SHP77 (cell line): ENCODE data around the gene EPB41L4B.
"Not testable (repeated sequence)": the region's sequence is repeated elsewhere in the genome, so short reads cannot be mapped to it uniquely, and the experiment has no call there.

ENCODE experiments used
- DNase-seq, 2 experiments: peaks; one replicate each; lab custom pipeline; 2025; lab: John Stamatoyannopoulos, UW

EPB41L4B gene

DNA sequence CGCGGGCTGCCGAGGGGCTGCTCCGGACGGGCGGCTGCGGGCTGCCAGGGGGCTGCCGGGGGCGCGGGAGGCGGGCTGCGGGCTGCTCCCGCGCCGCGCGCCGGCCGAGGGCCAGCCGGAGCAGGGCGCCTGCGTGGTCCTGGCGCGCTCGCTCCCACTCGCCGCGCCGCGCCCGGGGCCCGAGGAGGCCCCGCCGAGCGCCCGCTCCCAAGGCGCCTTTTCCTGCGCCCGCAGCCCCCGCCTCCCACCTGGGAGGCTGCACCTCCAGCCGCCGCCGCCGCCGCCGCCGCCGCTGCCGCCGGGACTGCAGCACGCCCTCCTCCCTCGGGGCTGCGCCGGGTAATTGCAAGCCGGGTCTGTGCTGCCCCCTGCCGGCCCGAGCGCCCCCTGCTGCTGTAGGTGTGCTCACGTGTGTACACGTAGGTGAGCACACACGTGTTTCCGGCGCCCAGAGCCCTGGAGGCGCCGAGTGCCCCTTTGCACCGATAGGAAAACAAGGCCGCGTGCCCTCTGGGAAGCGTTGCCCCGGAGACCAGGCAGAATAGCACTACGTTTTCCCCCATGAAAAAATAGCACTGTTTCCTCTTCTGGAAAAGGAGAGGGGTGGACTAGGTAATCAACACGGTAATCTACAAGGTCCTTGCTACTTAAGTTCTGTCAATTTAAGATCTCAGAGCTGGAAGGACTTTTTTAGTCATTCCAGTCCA lies at the start of gene EPB41L4B:
Gene EPB41L4B (minus strand): TSS at position 318 of the 707 bp plus-strand sequence. CDS start 613 bp downstream, outside the sequence.
- DNase-seq, result peak; percentile 86 to 91

DNA sequence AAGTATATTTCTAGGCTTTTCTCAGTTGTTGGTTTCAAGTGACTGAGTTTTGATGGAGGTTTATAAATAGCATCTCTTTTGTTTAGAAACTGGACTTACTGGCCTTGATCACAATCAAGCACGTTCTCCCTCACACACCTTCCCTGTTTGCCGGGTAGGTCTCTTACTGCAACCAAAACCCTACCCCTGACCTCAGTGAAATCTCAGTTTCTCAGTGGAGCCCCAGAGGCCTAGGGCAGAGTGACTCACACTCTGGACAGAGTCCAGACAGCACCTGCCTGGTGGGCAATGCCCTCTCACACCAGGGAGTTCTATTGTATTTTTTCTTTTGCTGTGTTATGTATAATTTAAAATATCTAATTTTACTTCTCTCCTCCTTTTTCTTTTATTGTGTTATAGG lies 48.4 kb upstream of the EPB41L4B start:
- no peak for DNase-seq

DNA sequence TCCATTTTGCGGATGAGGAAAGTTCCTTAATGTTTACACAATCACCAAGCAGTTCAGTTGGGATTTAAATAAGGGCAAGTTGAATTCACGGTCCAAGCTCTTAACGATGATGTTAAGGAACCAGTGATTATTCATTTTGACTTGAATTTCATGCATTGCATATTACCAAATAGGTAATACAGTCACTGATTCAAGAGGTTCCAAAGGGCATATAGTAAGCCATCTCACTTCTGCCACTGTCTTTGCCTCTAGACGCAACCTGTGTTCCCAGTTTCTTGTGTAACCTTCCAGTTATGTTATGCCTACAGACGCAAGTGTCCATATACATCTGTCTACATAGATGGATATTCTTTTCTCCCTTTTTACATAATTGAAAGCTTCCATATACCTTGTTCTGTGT lies 39.9 kb upstream of the EPB41L4B start:
- DNase-seq, result no peak

DNA sequence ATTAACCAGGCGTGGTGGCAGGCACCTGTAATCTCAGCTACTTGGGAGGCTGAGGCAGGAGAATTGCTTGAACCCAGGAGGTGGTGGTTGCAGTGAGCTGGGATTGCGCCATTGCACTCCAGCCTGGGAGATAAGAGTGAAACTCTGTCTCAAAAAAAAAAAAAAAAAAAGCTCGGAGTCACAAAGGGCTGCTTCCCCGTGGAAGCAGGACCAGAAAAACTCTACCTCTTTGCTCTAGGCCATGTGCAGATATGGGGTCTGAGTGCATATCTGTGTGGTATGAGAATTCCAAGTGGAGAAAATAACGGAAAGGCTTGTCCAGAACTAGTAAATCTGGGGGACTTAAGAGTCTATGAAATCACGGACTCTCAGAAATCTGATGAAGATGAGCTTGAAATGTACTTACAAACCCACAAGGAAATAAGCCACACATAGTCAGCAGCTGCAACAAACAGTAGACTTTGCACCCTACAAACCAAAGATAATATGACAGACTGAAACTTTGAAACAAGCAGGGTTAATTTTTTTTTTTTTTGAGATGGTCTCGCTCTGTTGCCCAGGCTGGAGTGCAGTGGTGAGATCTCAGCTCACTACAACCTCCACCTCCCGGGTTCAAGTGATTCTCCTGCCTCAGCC lies 38.2 kb upstream of the EPB41L4B start:
- DNase-seq, result not testable (repeated sequence)

DNA sequence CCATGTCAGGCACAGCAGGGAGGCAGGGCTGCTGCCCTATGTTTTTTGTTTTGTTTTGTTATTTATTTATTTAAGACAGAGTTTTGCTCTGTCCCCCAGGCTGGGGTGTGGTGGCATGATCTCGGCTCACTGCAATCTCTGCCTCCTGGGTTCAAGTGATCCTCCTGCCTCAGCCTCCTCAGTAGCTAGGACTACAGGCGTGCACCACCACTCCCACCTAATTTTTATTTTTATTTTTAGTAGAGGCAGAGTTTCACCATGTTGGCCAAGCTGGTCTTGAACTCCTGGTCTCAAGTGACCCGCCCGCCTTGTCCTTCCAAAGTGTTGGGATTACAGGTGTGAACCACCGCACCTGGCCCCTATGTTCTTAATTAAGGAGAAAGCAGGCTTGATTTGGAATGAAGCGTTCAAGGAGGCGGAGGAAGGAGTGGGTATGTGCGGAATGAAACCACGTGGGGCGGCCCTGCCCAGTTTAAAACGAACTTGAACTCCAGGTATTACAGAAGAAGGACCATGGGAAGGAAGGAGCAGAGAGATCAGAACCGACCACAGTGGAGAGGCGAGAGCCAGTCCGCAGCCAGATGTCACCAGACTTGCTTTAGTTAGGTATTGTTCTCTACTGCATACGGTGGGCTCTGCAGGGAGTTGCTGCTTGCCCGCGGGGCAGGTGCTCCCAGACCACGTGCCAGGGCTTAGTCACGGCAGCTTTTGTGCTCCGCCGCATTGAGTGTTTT lies 34.9 kb upstream of the EPB41L4B start:
- peak; percentile 10 to 44 for DNase-seq

DNA sequence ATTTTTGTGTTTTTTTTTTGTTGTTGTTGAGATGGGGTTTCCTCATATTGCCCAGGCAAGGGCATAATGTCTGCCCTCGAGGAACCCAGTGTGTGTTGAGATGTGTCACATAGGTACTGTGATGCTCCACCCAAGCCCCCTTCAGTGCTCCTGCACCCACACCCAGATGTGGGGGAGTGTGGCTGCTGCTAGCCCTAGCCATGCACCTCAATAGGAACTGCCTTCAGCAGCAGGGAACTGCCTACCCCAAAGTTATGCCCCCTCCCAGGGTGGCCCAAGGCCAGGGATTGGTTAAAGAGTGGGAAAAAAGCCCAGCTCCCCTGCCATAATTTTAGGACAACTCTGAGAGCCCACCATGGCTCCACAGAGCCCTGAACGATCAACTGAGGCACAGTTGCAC lies 33.3 kb upstream of the EPB41L4B start:
- DNase-seq, result no peak

DNA sequence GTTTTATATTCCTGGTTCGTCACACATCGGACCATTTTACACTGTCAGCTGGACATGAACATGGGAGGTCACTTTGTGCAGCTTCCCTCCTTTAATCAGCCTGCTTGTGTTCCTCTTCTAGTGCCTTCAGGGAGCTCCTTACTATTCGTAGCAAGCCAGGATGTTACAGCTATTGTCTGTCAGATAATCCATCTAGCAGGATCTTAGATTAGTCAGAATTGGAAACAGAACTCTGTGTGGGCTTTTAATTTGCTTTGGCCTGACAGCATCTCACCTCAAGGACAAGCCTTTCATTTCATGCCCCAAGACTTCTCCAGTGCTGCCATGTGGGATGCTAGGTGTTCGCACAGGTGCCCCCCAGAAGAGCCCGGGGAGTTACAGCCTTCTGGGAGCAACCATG lies 30.2 kb upstream of the EPB41L4B start:
- no peak for DNase-seq

DNA sequence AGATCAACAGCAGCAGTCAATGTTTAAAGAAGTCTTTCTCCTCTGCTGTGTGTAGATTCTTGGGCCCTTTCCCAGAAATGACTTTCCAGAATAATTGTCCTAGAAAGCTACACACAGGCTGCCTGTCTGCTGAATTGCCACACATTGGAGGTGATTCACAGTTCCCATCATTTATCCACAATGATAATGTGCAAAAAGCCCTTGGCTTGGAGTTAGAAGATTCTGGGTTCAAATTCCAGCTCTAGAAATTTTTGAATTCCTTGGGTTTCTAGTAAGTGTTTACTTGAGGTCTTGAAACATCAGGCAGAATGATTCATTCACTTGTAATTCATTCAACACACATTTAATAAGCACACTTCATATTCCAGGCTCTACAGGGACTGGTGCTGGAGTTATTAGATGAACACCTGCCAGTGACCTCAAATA lies 28.6 kb upstream of the EPB41L4B start:
- no peak for DNase-seq

DNA sequence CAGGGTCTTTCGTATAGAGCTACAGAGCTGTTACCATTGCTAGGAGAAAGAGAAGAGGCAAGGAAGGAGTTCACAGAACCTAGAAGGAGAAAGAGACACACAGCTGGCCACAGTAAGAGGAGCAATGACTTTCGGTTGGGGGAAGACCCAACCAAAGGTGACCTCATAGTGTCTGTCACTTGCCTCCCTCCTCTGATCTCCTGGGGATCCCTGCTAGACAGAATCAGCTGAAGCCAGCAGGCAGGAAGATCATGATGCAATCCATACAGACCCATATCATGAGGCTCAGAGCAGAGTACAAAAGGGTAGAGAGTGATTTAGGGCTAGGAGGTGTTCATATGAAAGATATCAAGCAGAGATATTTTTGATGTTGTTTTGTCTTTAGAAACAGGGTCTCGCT lies 26.0 kb upstream of the EPB41L4B start:
- DNase-seq, result no peak

DNA sequence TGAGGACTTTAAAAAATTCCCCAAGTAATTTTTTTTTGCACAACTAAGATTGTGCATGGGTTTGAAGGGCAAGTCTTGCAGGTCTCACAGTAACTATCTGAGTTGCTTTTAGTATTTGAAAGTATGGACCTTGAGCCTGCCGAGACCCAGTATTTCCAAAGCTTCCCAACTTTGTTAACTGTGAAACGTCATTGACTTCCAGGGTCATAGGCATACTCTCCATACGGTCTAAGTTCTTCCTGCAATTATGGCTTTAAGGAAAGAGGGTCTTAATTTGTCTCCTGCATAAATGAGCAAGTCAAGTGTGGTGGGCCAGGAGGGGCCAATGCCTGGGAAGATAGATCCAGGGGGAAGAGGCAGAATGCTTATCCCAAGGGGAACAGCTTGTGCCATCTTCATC lies 24.0 kb upstream of the EPB41L4B start:
- no peak for DNase-seq

DNA sequence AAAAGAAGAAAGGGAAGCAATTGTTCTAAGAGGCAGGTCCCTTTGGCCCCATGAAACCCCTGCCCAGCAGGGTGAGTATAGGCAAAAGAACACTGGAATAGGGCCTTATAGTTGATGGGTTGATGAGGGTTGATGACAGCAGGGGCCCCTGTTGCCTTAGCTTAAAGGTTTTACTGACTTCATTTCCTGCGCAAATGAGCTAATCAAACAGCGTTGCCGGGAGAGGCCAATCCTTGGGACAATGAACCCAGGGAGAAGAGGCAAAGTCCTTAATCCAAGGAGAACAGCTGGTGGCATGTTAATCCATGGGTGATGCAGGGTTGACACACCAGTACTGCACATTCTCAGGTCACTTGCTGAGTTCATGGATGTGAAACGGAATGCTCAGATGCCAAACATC lies 22.0 kb upstream of the EPB41L4B start:
- DNase-seq, result no peak

DNA sequence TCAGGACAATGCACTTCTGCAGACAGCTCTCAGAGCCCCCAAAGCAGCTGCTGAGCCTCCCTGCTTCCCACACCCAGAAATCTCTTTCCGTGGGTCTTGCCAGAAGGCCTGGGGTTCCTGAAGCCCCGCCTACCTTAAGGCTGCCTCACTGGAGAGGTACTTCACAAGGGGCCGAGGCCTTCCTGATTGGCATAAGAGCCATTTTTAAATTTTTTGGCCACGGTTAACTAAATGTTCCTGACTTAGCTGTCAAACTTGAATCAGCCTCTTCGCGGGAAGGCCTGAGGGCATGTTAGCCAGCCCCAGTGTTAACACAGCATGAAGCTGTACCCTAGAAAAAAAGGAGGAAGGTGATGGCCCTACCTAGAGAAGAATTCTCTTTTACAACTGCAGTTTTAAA lies 20.7 kb upstream of the EPB41L4B start:
- no peak for DNase-seq

DNA sequence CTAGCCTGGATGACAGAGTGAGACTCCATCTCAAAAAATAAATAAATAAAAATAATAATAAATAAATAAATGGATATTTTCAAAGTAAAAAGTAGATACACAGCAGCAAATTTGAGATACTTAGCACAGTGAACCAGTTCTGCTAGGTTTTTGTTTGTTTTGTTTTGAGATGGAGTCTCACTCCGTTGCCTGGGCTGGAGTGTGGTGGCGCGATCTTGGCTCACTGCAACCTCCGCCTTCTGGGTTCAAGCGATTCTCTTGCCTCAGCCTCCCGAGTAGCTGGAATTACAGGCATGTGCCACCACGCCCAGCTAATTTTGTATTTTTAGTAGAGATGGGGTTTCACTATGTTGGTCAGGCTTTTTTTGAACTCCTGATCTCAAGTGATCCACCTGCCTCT lies 20.1 kb upstream of the EPB41L4B start:
- not testable (repeated sequence) for DNase-seq

DNA sequence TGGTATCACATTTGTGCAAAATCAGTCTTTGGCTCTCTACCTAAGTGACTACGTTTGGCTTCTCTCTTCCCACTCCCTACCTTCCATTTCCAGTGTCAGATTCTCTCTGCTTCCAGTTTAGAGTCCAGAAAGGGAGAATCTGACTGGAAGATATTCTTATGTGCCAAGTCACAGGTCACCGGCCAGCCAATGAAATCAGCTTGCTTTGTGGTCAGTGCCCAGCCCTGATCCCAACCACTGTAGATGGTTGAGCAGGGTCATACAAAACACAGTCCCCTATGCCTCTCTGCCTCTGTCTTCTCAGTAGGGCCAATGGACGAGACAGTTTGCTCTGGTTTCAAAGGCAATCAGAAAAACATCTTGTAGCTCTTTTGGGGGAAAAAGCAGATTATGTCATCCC lies 15.6 kb upstream of the EPB41L4B start:
- DNase-seq, result no peak

DNA sequence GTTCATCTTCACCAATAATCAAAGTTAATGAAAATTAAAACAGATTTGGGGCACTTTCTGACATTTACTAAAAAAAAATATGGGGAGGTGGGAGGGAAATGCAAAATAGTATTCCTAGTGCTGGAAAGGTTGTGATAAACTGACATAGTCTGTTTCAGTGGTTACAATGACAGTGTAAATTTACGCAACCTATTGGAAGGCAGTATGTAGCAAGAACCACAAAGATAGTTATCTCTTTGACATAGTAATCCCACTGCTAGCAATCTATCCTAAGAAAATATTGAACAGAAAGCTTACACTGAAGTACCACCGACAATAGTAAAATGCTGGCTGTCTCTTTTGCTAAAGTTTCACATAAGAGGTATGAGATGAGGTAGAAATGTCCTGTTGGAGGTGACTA lies 15.1 kb upstream of the EPB41L4B start:
- no peak for DNase-seq

DNA sequence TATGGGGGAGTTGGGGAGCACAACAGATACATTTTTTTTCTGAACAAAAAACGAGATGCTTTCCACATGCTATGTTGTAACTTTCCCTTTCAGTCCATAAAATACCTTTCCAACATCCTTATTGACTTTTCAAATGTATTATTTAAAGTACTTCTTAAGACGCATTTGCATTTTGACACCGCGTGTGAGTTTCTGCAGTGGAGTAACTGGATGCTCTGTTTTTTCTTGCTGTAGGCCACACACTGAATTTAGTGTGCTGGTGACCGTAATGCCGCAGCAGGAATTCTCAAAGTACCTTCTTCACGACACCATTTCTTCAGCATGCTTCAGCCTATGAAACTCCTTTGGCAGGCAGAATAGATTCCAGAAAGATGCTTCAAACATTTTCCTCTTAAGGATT lies 14.3 kb upstream of the EPB41L4B start:
- no peak for DNase-seq

DNA sequence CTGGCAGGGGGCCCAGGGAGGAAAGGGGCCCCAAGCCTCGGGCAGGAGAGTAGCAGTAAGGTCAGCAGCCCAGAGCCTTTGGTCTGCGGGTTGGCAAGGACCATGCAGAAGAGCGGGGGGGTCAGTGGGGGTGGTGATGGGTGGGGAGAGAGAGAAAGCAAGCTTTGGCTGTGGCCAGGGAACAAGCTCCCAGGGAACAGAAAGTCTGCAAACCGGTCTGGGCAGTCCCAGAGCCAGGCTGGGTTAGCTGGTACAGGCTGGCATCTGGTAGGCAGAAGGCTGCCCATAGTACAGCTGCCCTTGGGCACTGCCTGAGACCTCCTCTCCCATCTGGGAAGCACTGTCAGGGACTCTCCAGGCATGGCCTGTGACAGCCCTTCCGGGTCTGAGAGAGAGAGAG lies 10.5 kb upstream of the EPB41L4B start:
- DNase-seq, result no peak

DNA sequence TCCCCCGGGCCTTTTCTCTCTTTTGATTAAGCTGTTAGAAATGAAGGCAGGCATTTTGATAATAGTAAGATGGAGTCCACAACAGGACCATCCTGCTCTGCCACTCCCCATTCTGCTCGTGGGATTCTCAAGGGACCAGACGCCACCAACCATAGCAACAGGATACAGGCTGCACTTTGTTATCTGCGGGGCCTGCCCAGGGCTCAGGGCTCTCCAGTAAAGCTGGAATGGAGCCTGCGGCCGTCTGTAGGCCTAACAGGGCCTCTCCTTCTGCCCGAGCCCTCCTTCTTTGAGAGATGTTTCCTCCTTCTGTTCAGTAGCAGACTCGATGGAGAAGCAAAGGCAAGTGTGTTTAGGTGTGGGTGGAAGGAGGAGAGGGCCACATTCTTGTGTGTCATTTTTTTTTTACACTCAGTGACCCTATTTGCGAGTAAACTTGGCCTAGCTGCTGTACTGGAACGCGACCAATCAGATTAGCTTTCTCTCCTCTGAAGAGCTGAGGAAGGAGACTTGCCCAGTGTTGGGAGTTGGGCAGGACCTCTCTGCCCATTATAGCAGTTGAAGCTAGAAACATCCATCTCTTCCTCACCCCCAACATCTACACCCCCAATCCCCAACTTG lies 8.9 kb upstream of the EPB41L4B start:
- DNase-seq, result no peak

DNA sequence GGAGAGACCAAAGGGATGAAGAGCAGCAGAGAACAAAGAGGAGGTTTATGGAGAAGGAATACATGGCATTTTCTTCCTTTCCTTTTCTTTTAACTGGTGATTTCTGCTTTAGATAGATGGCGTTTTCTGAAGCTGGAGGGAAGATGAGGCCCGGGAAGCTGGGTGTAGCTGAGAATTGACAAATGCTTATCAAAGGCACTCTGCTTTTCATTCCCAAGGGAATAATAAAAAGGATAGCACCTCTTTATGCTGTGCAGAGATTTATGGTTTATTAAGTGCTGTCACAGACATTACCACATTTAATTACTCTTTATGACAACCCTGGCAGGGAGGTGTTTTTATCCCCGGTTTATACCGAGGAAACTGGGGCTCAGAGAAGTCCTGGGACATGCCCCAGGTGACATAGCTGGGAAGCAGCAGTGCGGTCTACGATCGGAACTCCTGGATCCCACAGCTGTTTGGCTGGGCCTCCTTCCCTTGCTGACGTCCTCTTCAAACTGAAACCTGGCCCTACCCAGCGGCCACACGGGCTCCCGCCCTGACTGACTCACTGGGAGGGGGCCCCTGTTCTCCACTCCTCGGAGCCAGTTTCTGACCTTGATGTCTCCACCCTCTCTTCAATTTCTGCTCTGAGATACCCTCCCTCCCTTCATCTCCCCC lies 8.2 kb upstream of the EPB41L4B start:
- peak; percentile 16 to 40 for DNase-seq

DNA sequence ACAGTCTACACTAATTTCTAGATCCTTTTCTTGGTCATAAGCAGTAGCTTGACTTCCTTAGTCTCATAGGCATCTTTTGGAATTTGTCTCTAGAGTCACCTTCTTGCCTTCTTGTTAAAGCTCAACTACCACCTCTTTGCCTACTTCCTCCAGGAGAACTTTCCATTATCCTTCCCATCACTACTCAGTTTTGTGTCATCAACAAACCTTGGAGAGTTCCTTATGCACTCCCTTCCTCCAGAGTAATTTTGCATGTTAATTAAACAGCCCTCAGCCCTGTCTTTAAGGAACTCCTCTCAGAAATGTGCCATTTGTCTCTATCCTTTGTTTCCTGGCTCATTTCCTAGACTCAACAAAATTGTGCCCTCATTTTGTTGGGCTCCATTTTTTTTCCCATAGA lies 4.2 kb upstream of the EPB41L4B start:
- DNase-seq, result no peak

DNA sequence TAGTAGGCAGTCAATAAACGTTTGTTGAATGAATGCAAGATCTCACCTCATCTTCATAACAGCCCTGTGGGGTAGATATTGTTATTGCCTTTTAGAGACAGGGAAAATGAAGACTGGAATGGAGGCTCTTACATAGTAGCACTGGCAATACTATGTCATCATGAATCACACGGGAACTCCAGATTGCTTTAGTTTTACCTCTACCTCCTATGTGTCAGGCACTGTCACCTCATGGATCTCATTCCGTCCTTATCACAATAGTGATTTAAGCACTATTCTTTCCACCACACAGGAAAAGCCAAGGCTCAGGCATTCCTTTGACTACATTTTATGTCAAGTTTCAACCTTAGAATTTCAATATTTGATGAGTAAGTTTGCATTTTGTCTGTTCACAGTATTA lies 2.9 kb upstream of the EPB41L4B start:
- DNase-seq, result no peak

DNA sequence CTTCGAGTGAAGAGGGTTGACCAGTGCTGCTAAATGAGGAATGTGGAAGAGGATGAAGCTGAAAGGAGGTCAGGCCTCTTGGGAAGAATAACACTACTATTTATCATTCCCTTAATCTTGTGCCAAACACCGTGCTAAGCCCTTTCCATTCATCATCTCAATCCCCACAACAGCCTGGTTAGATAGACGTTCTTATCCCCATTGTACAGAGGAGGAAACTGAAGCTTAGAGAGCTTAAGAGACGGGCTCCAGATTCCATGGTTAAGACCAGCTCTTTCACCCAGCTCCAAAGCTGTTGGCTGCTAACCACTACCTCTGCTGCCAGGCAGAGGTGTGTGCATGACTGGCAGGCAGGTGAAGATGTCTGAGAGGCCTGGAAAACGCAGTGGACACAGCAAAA lies 868 bp upstream of the EPB41L4B start:
- no peak for DNase-seq
